Stimulated activated CD8-positive, alpha-beta memory T cell treated with anti-CD3 and anti-CD28 coated beads, Interleukin-12 subunit alpha, Interleukin-12 subunit beta, amount 100 ng/mL, for 4 hours (primary cell): Measurements from ENCODE around the gene ACTRT3.

Source experiments
- DNase-seq: peaks from one replicate; pipeline ENCODE4 v3.0.0-alpha.2; 2020; ENCODE audit warnings: low read depth

The ACTRT3 gene

DNA sequence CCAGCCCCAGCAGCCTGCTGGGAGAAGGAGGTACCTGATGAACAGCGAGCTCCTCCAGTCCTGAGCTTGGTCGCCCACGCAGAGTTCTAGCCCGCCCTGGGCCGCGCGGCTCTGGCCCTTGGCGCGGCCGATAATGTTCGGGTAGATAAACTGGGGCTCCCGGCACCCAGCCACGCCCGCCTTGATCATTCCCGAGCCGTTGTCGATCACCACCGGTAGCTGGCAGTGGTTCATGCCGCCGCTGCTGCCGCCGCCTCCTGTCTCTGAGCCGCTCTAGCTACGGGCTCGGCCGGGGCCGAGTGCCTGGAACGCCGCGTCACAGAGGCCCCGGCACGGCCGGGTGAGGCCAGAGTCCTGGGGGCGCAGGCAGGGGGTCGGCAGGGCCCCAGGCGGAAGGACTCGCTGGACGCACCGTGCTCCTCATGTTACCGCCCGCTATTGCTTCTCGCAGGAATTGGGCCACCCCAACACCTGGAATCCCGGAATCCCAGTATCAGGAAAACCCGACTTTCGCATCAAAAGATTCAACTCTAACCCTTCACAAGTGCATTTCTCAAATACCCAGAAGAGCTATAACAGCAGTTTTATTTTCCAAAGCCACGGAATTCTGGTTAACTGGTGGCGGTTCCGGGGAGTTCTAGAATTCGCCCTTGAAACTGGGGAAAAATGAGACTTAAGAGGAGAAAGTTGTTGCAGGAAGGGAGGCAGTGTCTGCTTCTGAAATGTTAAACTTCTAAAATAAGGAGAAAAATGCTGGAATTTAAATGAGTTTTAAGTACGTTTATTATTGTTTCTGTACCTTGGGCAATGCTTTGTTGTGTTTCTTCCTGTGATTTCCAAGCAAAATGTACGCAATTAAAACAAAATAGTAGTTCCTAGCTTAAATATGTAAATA is at the start of gene ACTRT3:
ACTRT3 (minus strand) TSS at position 275 of the 895 bp plus-strand sequence; CDS start at position 234, 41 bp downstream.
- peak; percentile 47 for DNase-seq

GRCh38 chr3:169818316-169818715 is 49.0 kb upstream of the ACTRT3 start:
- DNase-seq, result no peak

GRCh38 chr3:169815590-169816150 is 46.3 kb upstream of the ACTRT3 start:
- DNase-seq, result no peak

- DNase-seq, result peak; percentile 59
Observed at GRCh38 chr3:169813757-169814517, 44.6 kb upstream of the ACTRT3 start.

DNA sequence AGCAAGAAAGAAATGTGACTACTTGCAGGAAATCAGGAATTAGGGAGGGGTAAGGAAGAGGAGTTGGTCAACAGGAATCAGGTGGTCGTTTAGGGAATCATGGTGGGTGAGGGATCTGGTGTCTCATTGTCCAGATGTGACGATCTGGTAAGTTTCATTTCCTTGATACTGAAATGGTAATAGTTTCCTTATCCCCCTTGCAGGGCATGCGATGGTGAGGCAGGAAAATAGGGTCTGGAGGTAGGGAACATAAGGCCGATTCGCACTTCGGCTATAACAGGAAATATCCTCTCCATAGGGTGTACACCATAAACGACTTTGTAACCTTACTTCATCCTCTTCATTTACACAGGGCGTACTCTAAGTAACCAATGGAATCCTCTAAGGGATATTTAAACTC is 43.9 kb upstream of the ACTRT3 start:
- no peak for DNase-seq

- peak; percentile 46 for DNase-seq
Observed at GRCh38 chr3:169812332-169813235, 43.2 kb upstream of the ACTRT3 start, which contains the start of the genes LRRC34 and LRRIQ4. Gene LRRC34 (minus strand): TSS chr3:169812904. CDS start chr3:169812548, 356 bp downstream. Gene LRRIQ4 (plus strand): TSS chr3:169812870. CDS start chr3:169821922, 9,052 bp downstream.

DNA sequence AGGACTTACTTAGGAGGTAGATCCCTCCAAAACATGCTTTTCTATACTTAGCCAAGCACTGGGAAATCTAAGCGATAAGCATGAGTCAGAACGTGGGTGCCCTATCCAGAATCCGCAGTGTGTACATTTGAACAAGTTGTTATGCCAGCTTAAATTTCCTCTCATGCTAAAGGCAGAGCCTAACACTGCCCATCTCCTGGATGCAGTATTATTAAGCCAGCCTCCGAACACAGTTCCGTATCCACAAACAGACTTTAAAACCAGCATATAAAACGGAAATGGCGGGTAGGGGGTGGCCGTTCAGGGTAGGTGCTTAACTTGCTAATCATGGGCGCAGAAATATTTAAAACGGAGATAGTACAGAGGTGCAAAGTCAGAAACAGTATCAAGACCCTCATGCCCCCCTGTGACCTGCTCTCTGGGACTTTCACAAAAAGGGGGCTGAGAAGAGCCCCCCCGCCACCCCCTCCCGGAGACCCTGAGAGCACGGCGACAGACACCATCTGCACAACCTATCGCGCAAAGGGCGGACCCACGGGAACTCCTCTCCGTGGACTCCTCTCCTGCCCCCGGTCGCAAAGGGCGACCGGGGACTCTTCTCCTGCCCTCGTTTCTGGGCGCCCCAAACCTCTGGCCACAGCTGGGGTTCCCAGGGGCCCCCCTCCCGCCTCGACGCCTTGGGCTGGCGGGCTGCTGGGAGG is 42.4 kb upstream of the ACTRT3 start:
- no peak for DNase-seq

- no peak for DNase-seq
Observed at GRCh38 chr3:169809230-169809795, 40.0 kb upstream of the ACTRT3 start.

GRCh38 chr3:169804681-169805080 is 35.3 kb upstream of the ACTRT3 start:
- no peak for DNase-seq

DNA sequence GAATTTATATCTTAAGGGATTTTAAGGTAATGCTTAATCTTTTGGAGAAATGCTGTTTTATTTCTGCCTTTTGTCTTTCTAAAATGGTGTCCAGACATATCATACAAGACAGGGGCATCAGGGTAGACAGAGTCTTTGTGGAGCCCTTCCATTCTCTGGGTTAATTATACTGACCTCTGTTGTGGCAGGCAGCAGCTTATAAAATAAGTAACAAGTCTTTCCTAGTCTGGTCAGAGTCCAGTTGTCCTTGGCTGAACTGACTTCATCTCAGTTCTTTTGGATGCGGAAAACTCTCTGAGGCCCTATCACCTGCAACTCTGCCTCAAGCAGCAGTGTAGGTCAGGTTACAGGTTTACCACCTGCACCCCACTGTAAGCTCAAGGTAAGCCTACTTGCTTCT is 23.0 kb upstream of the ACTRT3 start:
- no peak for DNase-seq

DNA sequence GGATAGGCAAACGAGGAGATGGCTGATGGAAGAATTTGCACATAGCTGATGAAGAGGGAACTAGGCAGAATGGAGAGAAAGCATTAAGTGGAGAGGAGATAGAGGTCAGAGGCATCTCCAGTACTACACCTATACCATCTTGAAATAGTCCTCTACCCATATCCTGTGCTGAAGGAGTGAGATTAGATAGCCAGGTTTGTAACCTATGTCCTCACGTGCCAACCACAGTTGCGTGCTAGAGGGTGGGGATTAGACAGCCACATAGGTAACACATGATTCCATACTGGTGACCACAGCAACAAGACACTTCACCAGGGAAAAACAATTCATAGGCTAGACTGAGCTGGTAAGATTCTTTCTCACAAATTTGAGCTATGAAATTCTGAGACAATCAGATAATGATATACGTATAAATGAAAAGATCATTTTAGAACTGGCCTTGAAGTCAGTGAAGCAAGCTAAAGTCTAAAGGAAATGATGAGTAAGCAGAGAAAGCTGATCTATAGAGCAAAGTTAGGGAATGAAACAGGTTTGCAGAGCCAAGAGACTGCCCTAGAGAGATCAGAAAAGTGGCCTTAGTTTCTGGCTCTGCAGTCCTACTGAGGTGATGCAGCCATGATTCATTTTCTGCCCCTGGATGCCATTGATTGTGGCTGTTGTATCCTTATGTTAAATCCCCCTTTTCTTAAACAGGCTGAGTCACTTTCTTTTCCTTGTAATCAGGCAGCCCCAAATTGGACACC is 21.5 kb upstream of the ACTRT3 start:
- no peak for DNase-seq

- DNase-seq, result no peak
Observed at GRCh38 chr3:169790219-169790618, 20.9 kb upstream of the ACTRT3 start.

GRCh38 chr3:169787791-169788190 is 18.4 kb upstream of the ACTRT3 start:
- no peak for DNase-seq

DNA sequence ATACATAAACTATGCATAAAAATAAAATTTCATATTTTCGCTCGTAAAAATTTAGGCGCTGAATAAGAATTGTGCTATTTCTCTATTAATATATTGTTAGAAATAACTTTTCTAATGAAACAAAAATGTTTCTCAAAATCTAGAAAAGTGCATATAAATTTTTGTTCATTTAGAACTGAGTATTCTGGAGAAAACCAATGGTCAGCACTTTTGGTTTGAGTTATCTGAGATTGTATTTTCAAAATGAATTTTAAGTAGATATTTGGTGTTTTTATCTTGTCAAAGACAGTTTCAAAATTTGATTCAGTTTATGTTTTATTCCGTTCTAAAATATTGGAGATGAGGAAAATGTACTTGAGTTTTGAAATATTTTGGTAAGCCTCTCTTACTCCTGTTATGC is 17.8 kb upstream of the ACTRT3 start:
- no peak for DNase-seq

GRCh38 chr3:169781209-169781855 is 12.0 kb upstream of the ACTRT3 start:
- DNase-seq, result no peak

DNA sequence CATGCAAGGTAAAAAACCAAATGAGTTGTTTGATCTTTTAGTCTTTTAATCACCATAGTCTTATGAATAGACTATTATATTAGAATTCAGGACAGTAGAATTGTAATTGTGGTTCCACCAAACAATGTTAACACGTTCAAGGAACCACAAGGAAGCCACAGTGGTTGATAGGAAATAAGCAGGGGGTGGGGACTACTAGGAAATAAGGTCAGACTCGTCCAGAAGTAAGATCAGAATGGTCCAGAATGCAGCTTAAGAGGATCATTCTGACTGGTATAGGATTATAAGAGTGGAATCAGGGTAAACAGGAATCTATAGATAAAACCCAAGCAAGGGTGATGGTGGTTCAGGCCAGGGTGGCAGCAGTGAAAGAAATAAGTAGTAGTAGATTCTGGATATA is 11.4 kb upstream of the ACTRT3 start:
- DNase-seq, result no peak

GRCh38 chr3:169777822-169778221 is 8.5 kb upstream of the ACTRT3 start:
- DNase-seq, result no peak

- DNase-seq, result no peak
Observed at GRCh38 chr3:169774186-169774585, 4.8 kb upstream of the ACTRT3 start.
